HuH-7.5 (cell line): ENCODE measurements around the gene LCN15.
"Not testable (repeated sequence)": the region's sequence is repeated elsewhere in the genome, so short reads cannot be mapped to it uniquely, and the experiment has no call there.

Source experiments
- DNase-seq: peaks from one replicate; pipeline ENCODE4 v3.0.0; 2011; ENCODE audit warnings: low spot score

The LCN15 gene

DNA sequence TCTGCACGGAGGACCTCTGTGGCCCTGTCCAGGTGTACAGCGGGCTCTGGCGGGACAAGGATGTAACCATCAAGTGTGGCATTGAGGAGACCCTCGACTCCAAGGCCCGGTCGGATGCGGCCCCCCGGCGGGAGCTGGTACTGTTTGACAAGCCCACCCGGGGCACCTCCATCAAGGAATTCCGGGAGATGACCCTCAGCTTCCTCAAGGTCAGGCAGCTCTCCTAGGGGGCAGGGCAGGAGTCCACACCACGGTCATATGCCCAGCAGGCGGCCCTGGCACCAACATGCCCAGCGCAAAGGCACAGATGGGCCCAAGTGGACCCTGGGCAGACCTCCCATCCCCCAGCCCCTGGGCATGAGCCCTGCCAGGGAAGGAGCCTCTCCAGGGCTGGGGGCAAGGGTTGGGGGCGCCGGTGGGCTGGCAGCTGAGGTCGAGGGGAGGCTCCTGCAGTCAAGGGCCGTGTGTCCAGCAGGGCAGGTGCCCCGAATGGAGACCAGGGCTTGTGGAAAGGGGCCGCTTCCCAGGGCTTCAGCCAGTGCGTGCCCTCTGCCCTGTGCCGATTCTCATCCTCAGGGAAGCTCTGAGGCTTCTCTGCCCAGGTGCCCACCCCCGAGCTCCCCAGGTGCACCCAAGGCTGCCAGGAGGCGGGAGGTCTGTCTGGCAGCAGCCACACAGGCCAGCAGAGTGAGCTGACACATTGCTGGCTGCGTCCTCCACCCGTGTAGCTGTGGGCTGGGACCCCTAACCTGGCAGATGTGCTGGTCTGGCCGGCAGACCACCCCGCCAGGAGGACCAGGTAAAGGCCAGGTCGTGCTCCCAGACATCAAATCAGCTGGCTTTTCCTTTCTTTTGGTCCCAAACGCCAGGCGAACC is 42.0 kb downstream of the LCN15 start:
- no peak for DNase-seq

DNA sequence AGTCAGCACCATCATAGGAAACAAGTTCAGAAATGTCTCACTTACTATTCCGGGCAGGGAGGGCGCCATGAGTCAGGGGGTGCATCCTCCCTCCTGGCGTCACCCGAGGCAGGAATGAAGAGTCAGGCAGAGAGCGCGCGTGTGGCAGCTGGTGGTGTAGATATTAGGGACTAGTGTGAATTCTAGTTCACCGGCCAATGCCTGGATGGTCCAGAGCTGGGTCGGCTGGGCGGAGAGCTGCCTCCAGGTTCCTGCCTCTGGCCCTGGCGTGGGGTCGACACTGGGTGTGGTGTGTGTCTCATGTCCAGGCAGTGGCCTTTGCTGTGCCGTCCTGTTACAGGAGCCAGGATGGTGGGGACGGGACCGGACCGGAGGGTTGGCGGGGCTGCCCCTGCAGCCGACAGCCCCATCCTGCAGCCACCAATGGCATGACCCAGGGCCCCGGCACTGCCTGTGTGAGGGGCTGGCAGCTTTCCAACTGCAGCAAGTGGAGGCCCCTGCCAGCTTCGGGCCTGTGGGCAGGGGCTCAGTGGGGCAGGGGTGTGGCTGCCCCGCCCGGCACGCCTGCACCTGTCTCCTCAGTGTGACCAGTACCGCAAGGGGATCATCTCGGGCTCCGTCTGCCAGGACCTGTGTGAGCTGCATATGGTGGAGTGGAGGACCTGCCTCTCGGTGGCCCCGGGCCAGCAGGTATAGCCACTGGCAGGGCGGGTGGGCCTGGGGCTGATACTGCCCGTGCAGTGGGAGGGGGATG is 42.8 kb downstream of the LCN15 start:
- peak; percentile 54 for DNase-seq

DNA sequence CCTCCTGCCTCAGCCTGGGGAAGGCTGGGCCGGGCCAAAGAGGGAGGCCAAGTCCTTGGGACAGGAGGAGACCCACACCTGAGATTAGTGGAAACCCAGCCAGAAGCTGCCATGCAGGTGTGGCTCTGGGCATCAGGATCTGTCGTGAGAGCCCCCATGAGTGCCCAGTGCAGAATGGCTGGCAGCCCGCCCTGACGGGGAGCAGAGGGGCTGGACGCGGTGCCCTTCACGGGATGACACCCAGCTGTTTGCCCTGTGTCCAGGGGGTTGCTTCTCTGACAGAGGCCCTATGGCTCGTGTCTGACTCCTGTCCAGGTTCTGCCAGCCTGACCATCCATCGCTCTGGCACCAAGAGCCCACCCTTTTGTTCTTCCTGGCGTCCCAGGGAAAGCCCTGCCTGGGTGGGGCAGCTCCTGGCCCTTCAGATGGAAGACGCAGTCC is 43.4 kb downstream of the LCN15 start:
- DNase-seq, result peak; percentile 34

DNA sequence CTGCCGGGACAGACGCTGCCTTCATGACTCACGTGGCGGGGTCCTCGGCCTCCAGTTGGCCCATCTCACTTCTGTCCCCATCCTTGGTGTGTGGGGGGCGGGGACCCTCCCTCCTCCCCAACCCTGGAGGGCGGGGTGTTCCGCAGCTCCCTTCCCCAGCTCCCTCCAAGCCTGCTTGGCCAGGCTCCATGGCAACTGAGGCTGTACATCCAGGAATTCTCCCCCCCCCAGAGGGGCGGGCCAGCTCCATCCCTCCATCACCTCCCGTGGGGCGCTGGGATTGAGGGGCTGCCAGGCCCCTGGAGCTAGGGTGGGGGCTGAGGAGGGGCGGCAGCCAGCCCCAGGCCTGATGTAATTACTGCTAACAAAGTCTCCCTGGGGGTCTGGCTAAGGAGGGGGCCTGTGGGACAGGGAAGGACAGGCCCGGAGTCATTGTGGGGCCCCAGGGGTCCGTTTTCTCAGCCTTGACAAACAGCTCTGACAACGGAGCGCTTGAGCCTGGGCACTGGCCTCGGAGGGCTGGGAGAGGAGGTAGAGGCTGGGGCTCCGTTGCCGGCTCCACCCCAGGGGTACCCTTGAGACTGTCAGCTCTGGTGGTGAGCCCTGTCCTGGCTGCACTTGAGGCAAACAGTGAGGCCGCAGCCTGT is 43.9 kb downstream of the LCN15 start:
- no peak for DNase-seq

DNA sequence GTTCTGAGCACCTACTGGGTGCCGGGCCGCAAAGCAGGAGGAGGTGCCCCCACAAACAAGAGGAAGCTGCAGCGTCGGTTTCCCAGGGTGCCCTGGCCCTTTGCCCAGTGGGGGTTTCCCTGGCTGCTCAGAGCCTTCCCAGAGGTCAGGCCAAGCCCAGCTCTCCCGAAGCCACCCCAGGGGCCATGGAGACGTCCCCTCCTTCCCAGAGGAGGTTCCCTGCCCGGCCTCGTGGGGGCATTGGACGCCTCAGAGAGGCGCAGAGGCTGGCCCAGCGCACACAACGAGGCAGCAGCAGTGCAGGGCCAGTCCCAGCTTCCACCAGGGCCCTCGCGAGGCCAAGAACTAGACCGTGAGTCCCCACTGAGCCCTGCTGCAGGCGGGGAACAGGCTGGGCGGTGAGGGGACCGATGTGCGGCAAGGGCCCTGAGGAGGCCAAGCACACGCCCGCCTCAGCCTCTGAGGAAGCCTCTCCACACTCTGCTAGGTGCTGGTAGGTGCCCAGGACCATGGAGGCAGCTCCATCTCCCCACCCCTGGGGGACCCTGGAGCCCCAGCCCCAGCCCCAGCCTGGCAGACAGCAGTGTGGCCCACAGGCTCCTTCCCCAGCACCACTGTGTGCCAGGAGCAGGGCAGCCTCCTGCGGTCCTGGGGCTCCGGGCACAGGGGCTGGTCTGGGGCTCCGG is 45.0 kb downstream of the LCN15 start:
- no peak for DNase-seq

DNA sequence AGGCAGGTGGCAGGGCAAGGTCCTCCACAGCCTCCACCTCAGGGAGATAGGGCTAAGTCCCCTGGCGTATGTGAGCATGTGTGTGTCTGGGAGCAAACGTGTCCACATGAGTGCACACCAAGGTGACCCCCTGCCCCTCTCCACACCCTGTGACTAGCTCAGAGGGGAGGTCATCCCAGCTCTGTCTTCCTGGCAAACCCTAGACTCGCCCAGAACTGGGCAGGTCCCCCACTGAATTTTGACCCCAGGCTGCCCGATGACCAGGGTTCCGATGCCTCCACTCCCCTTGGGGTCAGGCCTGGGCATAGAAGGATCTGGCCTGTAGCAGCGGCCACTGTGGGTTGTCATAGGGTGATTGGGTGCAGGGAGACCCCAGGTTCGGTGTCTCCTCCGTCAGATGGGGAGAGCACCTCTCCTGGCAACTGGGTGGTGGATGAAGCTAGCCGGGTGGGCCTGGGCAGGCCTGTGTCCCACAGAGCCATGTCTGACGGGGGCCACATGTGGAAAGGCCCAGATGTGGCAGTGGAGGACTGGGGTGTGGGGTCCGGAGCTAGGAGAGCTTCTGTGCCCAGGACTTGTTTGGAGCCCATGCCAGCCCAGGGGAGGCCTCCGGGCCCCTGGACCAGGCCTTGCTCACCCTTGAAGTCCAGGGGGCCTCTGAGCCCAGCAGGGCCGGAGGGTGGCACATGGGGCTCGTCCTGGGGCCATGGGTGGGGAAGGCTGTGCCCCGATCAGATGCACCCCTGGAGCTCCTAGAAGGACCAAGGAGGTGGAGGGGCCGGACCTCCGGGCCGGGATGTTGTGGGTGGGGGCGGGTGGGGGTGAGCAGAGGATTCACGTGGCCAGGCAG is 45.7 kb downstream of the LCN15 start:
- DNase-seq, result no peak

DNA sequence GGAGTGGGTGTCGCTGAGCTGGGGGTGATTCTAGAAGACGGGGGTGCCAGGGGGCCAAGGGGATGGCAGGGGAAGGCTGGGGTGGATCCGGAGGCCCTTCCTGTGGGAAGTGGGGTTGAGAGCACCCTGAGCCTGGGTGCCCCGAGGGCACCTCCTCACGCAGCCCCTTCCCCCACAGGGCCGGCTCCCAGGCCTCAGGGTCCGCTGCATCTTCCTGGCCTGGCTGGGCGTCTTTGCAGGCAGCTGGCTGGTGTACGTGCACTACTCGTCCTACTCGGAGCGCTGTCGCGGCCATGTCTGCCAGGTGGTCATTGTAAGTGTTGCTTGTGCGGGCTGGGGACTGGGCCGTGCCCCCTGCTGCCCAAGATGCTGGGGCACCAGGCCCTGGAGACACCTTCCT is 46.9 kb downstream of the LCN15 start:
- no peak for DNase-seq

DNA sequence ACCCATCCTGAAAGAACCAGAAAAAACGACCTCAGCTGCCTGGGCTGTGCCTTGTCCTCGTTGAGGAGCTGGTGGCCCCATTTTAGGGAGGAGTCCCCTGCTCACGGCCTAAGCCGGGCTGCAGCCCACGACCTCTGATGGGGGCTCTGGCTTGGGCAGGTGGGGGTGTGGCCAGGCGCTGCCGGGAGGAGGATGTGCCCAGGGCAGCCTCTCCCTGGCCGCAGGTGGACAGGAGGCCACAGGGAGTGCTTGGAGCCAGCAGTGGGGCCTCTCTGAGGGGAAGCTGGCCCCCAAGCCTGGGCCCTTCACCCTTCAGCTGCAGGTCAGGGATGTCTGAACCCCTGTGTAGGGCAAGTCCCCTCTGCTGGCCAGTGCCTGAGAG is 49.4 kb downstream of the LCN15 start:
- no peak for DNase-seq

DNA sequence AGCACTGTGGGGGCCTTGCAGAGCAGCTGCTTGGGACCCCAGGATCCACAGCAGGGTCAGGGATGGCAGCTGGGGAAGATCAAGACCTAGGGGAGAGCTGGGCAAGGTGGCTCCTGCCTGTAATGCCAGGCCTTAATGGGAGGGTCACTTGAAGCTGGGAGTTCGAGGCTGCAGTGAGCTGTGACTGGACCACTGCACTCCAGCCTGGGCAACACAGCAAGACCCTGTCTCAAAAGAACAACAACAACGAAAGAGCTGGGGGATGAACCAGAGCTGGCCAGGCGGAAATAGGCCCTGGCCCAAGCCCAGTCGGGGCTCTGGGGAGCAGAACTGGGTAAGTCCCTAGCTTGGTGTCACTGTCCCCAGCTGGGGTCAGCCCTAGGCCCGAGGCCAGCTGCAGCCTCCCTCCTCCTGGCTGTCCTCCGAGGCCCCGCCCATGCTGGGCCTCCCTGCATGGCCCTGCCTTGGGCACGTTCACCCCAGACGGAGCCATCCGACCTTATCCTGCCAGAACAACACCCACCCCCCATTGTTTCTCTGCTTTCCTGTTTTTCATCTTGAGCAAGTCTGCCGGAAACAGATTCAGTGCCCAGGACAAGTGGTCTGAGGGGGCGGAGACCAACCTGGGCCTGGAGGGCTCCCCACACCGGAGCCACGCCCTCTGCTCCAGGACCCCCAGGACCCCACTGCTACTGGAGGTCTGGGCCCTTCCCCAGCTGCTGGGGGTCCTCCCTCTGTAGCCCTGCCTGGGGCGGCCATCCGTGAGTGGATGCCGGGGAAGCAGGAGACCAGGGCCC is 50.0 kb downstream of the LCN15 start:
- DNase-seq, result no peak

DNA sequence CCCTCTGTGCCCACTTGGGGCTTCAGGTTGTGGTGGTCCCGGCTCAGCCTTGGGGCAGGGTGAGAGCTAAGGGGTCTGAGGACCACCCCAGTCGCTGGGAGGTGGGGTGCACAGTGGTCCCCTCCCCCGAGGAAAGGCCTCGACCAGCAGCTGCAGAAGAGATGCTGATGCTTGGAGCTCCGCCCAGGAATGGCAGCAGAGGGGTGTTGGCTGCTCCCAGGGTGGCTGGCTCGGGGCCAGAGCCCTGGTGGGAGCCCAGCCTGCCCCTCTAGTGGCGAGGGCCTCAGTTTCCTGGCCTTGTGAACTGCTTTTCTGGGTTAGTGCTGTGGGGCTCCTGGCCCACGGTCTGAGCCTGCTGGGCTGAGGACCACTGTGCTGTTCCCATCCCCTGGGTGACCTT is 50.8 kb downstream of the LCN15 start:
- DNase-seq, result no peak

DNA sequence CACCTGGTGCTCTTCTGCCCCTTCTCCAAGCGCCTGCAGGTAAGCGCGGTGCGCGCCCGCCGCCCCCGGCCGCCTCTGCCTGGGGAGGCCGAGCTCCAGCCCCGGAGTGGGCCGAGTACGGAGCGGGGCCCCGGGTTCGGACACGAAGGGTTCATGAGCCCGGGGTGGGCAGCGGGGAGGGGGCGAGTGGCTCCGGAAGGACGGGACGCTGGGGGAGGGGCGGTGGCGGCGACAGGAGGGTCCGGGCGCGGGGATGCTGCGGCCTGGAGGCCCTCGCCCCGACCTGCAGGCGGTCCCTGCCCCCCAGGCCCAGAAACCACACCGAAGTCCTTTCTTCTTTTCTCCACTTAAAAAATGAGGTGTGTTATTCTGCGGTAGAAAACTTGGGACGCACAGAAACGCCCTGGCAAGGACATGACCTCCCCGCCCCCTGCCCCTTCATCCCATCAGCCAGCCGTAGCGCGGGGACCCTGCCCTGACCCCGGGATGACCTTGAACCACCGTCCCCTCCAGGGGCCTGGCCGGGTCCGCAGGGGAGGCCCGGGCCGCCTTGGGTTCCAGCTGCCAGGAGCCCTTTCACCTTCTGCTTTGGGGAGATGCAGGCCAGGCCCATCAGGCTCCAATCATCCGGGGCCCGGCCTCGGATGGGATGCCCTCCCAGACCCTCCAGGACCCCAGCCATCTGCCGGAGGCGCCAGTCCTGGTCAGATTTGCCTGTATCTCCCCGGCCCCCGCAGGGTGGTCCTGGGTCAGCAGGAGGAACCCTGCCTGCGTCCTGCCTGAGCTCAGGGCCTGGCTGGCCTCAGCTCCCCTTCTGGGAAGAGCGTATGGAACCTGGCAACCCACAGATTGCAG is 51.4 kb downstream of the LCN15 start:
- no peak for DNase-seq

DNA sequence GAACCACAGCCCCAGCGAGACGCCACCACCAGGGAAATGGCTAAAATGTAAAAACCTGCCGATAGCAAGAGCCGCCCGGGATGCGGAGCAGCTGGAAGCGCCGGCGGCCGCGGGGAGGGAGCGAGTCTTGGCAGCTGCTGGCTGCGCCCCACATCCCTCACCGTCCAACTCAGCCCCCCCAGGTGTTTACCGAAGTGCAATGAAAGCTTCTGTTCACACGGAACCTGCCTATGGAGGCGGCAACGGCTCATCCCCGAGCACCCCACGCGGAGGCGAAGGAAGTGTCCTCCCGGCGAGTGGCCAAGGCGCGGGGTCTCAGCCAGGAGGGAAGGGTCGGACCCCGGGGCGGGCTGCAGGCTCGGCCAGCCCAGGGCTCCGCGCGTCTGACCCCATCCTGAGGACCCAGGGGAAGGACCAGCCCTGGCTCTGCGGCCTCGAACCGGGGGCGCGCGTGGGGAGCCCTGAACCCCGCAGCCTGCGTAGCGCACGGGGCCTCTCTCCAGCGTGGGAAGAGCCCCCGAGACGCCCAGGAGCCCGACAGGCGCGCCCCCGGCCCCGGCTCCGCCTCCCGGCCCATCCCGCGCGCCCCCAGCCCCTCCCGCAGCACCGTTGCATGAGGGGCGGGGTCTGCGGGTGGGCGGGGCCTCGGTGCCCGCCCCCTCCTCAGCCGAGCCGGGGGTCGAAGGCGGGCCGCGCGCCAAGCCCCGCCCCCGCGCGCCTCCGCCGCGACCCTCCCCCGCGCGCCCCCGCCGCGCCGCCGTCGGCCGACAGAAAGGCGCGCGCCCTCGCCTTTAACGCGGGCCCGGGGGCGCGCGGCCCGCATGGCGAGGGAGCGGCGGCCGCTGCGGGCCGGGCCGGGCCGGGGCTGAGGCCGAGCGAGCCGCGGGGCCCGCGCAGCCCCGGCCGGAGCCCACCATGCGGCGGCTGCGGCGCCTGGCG is 52.3 kb downstream of the LCN15 start, which contains the start of gene DIPK1B:
Gene DIPK1B (plus strand): TSS at position 822 of the 939 bp plus-strand sequence. CDS start 94 bp downstream, at position 916.
- peak; percentile 95 for DNase-seq

DNA sequence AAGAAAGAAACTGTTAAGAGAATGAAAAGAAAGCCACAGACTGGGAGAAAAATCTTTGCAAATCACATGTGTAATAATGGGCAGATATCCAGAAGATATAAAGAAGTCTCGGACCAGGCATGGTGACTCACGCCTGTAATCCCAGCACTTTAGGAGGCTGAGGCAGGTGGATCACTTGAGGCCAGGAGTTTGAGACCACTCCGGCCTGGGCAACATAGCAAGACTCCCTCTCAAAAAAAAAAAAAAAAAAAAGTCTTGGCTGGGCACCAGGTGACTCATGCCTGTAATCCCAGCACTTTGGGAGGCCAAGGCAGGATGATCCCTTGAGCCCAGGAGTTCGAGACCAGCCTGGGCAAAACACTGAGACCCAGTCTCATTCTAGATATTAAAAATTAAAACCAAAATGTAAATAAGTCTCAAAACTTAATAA is 53.1 kb downstream of the LCN15 start:
- DNase-seq, result not testable (repeated sequence)

DNA sequence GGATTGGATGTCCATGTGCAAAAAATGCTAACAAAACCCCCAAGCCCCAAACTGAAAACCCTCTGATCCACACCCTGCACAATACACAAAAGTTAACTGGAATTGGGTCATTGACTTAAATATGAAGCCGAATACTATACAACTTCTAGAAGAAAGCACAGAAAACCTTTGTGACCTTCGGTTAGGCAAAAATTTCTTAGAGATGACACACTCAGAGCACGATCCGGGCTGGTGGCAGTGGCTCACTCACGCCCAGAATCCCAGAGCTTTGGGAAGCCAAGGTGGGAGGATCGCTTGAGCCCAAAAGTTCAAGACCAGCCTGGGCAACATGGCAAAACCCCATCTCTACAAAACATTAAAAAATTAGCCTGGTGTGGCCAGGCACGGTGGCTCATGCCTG is 53.8 kb downstream of the LCN15 start:
- no peak for DNase-seq
